HG03439 (cell line): ENCODE data around the gene TCTN1.
"Not testable (repeated sequence)": the region's sequence is repeated elsewhere in the genome, so short reads cannot be mapped to it uniquely, and the experiment has no call there.

Experiments used
- ATAC-seq: cut with Tn5 transposase; IDR thresholded peaks from one replicate; pipeline ENCODE4 v1.9.1; 2021; ENCODE audit warnings: mild to moderate bottlenecking, moderate library complexity; ENCODE audit not compliant: unreplicated experiment

Gene TCTN1

DNA sequence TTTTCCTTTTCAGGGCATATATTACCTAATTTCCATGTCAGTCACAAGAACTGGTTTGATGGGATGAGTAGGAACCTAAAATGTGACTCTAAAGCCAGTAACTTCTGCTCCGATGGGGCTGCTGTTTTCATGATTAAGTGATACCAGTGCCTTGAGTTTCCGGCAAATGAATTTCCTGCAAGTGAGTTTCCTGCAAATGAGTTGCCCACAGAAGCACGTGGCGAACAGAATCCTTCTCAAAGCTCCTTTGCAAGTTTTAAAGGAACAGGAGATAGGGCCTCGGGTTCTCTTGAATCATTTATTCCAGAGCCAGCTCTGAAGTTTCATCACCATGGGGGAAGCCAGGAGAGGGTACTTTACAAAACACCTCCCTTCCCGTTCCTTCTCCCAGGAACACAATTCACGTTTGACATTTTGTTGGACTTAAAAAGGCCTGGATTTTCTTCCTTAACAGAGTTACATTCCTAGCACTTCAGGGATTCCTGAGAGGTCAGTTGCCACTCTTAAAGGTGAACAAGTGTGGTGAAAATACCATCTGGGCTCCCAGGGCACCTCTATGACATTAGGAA is 28.6 kb upstream of the TCTN1 start:
- ATAC-seq, result no peak

GRCh38 chr12:110587102-110587501 is 26.8 kb upstream of the TCTN1 start:
- not testable (repeated sequence) for ATAC-seq

- no peak for ATAC-seq
Observed at GRCh38 chr12:110590059-110590458, 23.9 kb upstream of the TCTN1 start.

DNA sequence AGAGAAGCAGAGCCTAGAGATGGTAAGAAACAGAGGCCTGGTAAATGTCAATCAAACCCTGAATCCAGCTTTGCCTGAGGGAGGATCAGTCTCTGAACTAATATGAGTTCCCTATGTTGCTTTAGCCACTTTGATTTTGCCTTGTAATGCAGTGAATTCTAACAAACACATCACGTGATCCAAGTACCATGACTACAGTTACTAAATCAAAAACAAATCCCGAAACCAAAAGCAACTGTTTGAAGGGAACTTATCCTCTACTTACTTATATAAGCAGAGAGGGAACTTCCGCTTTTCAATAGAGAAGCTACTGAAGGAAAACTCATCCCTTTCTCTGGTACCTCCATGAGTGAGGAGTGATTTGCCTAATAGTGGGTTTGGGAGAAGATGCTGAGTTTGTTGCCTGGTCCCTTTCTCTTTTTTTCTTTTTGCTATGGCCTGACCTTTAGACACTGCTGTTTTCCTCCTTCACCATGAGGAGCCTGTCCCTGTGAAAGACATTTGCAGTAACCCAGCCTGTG is 23.1 kb upstream of the TCTN1 start:
- peak; percentile 81 for ATAC-seq

GRCh38 chr12:110591451-110592051 is 22.4 kb upstream of the TCTN1 start:
- ATAC-seq, result no peak

DNA sequence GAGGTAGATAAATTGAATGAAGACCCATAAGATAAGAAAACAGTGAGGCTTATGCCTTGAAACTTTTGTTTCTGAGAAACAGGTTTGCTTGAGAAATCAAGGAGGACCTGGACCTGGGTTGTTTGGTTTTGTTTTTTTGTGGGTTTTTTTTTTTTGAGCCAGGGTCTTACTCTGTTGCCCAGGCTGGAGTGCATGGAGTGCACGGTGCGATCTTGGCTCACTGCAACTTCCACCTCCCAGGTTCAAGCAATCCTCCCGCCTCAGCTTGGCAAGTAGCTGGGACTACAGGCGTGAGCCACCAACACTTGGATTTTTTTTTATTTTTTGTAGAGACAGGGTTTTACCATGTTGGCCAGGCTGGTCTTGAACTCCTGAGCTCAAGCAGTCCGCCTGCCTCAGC is 21.9 kb upstream of the TCTN1 start:
- no peak for ATAC-seq

DNA sequence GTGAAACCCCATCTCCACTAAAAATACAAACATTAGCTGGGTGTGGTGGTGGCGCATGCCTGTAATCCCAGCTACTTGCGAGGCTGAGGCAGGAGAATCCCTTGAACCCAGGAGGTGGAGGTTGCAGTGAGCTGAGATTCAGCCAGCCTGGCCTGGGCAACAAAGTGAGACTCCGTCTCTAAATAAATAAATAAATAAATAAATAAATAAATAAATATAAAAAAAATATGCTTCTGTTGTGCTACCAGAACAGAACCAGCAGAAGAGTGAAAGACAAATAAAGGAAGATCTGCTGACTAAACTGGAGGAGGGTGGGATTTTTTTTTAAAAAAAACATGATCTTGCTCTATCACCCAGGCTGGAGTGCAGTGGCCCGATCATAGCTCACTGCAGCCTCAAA is 21.0 kb upstream of the TCTN1 start:
- ATAC-seq, result not testable (repeated sequence)

- no peak for ATAC-seq
Observed at GRCh38 chr12:110597885-110598284, 16.0 kb upstream of the TCTN1 start.

- no peak for ATAC-seq
Observed at GRCh38 chr12:110599334-110599733, 14.6 kb upstream of the TCTN1 start.

- ATAC-seq, result no peak
Observed at GRCh38 chr12:110600254-110600653, 13.7 kb upstream of the TCTN1 start.

DNA sequence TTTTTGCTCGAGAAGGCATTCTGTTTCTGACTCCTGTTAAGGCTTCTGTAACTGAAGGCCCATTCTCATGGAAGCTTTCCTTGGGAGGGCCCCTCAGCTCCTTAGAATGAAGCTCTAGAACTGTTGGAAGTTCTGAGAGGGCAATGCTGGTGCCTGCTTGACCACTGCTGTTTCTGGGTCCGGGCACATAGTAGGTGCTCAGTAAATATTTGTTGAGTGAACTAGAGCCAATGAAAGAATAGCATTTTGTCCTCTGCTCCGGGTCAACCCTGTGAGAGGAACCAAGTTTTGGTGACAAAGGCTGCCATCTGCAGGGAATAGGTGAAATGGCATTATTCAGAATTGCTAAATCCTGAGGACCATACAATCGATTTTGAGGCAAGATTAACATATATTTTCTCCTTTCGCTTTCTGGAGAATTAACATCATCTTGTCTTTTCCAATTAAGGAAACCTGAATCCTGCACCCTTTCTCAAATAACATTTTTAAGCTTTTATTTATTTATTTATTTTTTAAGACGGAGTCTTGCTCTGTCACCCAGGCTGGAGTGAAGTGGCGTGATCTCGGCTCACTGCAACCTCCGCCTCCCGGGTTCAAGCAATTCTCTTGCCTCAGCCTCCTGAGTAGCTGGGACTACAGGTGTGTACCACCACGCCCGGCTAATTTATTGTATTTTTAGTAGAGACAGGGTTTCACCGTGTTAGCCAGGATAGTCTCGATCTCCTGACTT is 11.7 kb upstream of the TCTN1 start:
- not testable (repeated sequence) for ATAC-seq

DNA sequence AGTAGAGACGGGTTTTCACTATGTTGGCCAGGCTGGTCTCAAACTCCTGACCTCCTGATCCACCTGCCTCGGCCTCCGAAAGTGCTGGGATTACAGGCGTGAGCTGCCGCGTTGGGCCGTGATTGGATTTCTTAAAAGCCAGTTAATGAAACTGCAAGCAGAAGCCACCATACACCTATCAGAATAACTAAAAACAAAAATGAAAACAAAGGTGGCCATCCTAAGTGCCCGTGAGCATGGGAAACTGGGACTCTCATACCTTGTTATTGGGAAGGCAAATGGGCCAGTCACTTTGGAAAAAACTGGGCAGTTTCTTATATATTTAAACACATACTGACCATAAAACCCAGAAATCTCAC is 7.7 kb upstream of the TCTN1 start:
- no peak for ATAC-seq

GRCh38 chr12:110613071-110613770 is 708 bp upstream of the TCTN1 start:
- no peak for ATAC-seq

DNA sequence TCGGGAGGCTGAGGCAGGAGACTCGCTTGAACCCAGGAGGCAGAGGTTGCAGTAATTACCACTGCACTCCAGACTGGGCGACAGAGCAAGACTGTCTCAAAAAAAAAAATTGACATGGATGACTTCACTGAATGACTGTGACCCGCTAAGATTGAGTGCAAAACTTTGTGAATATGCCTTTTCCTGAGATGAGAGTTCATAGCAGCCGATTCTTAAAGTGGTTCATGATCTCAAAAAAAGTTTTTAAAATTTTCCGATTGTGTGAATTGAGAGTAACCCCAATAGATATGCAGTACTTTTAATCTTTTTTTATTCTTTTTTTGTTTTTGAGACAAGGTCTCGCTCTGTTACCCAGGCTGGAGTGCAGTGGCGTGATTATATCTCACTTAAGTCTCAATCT is 1.2 kb downstream of the TCTN1 start:
- ATAC-seq, result no peak

DNA sequence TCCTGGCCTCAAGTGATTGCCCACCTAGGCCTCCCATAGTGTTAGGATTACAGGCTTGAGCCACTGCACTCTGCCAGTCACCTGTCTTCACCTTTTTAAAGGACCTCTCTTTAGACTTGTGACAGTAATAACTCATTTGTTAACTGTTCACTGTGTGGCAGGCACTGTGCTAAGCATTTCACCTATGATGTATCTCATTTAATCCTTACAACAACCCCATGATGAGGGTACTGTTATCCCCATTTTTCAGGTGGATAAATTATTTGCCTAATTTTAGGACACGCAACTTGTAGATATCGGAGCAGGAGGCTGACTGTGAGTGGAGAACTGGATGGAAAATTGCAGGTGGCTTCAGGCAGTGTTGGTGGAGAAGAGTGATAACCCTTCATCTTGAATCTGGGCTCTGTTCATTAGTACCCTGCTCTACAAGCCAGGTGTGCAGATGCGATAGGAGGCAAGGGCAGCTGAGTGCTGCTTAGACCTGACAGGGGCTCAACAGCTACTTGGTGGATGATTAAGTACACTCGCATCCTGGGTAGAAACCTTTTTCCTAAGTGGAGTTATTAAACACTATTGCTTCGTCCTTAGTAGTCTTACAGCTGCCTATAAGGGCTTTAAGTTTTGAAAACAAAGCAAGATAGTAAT is 2.7 kb downstream of the TCTN1 start:
- no peak for ATAC-seq

GRCh38 chr12:110619534-110619953 is 5.6 kb downstream of the TCTN1 start:
- no peak for ATAC-seq

DNA sequence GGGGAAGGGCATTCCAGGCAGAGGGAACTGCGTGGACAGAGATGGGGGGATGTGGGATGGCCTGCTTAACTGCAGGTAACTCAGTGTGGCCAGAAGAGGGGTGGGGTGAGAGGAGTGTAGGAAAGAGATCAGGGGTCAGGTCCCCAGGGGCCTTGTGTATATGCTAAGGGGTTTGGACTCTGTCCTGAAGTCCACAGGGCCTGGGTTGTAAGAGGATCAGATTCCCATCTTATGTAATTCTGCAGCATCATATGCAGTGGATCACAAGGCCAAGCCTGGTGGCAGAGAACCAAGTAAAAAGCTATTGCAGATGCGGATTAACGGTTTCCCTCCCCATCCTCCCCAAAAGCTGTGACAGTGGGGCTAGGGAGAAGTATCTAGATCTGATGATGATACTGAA is 8.7 kb downstream of the TCTN1 start:
- no peak for ATAC-seq

- ATAC-seq, result no peak
Observed at GRCh38 chr12:110627500-110628195, 13.7 kb downstream of the TCTN1 start.

GRCh38 chr12:110635055-110635454 is 21.1 kb downstream of the TCTN1 start:
- no peak for ATAC-seq

- no peak for ATAC-seq
Observed at GRCh38 chr12:110636516-110636915, 22.6 kb downstream of the TCTN1 start.
